ENCODE measurements around the gene TUBB1. TPM values are rescaled to one million over a fixed set of nuclear protein-coding genes. Genes with fewer than 3 reads are reported as not detected.
A peak's percentile ranks its signal among the peaks of the same experiment; 100 is the strongest.

TUBB1 gene
- total and polyA plus RNA-seq, 2 of the 13 experiments (the other 11 are each of a cell fraction or from before 2014, with no cell fraction given) = 0.11 to 57.6 TPM

- TF ChIP-seq TFDP1 (CRISPR knock-in tag; IDR thresholded peaks at IDR 0.05; ENCODE audit: borderline replicate concordance) (no peak), ZNF773 (CRISPR knock-in tag; IDR thresholded peaks at IDR 0.05; ENCODE audit: borderline replicate concordance) (no peak), ZMAT3 (CRISPR knock-in tag; conservative IDR thresholded peaks at IDR 0.05) (no peak), PRDM15 (CRISPR knock-in tag; IDR thresholded peaks at IDR 0.05) (no peak), TARDBP (CRISPR knock-in tag; IDR thresholded peaks at IDR 0.05) (peak; percentile 73; the same call in 1 of the 2 replicates), FOXA1 (IDR thresholded peaks at IDR 0.05) (no peak), FOXA1 (CRISPR knock-in tag; IDR thresholded peaks at IDR 0.05) (peak; percentile 2; the same call in 1 of the 2 replicates), FOXP1 (IDR thresholded peaks at IDR 0.05) (no peak), FOXP1 (CRISPR knock-in tag; IDR thresholded peaks at IDR 0.05) (peak; percentile 27; the same call in 1 of the 2 replicates), ZNF276 (CRISPR knock-in tag; IDR thresholded peaks at IDR 0.05; ENCODE audit: low read depth) (peak; percentile 20; the same call in 1 of the 2 replicates), ZNF761 (CRISPR knock-in tag; conservative IDR thresholded peaks at IDR 0.05) (0 out of 2 replicates have a peak, but pooled peaks have one; percentile 19), HDAC2 (CRISPR knock-in tag; IDR thresholded peaks at IDR 0.05) (peak; percentile 52; the same call in 1 of the 2 replicates), ZBTB46 (CRISPR knock-in tag; IDR thresholded peaks at IDR 0.05; ENCODE audit: borderline replicate concordance) (peak; percentile 7; the same call in 1 of the 2 replicates), FOXK1 (CRISPR knock-in tag; IDR thresholded peaks at IDR 0.05; ENCODE audit: borderline replicate concordance, low read depth) (0 out of 2 replicates have a peak, but pooled peaks have one; percentile 16), ZFYVE20 (CRISPR knock-in tag; IDR thresholded peaks at IDR 0.05; ENCODE audit: borderline replicate concordance, low read depth) (no peak), SALL1 (CRISPR knock-in tag; IDR thresholded peaks at IDR 0.05) (peak; percentile 69), PHF21A (CRISPR knock-in tag; IDR thresholded peaks at IDR 0.05) (peak; percentile 88), THRA (CRISPR knock-in tag; IDR thresholded peaks at IDR 0.05; ENCODE audit: borderline replicate concordance) (peak; percentile 59; the same call in 1 of the 2 replicates), ZNF850 (CRISPR knock-in tag; conservative IDR thresholded peaks at IDR 0.05) (no peak)
Observed at GRCh38 chr20:59004763-59005522, 14.3 kb upstream of the TUBB1 start (continued).
